Trophoblast cell (in vitro differentiated cells and primary cell): ENCODE data around the gene FGD3.
"Not testable (repeated sequence)": the region's sequence is repeated elsewhere in the genome, so short reads cannot be mapped to it uniquely, and the experiment has no call there.

Experiments used
- DNase-seq, 2 donors: peaks; one replicate each; pipeline ENCODE4 v3.0.0-alpha.2; 2016
- H2AFZ ChIP-seq: 2 replicates; pipeline ENCODE4 v1.6.1; 2013; ENCODE audit warnings: low read length, moderate library complexity, mild to moderate bottlenecking; ENCODE audit not compliant: insufficient read depth, poor library complexity
- H2AK5ac ChIP-seq: 2 replicates; pipeline ENCODE4 v1.6.1; 2013; ENCODE audit warnings: mild to moderate bottlenecking, low read length
- H2BK120ac ChIP-seq: 2 replicates; pipeline ENCODE4 v1.6.1; 2013; ENCODE audit warnings: low read length, mild to moderate bottlenecking, moderate library complexity; ENCODE audit not compliant: insufficient read depth, poor library complexity
- H2BK12ac ChIP-seq: 2 replicates; pipeline ENCODE4 v1.6.1; 2013; ENCODE audit warnings: mild to moderate bottlenecking, low read length, moderate library complexity
- H2BK5ac ChIP-seq: 2 replicates; pipeline ENCODE4 v1.6.1; 2013; ENCODE audit warnings: low read length, low read depth, moderate library complexity, mild to moderate bottlenecking; ENCODE audit not compliant: poor library complexity
- H3K14ac ChIP-seq: 2 replicates; pipeline ENCODE4 v1.6.1; 2013; ENCODE audit warnings: mild to moderate bottlenecking, low read length
- H3K18ac ChIP-seq: 2 replicates; pipeline ENCODE4 v1.6.1; 2013; ENCODE audit warnings: mild to moderate bottlenecking, low read length
- H3K23ac ChIP-seq: 2 replicates; pipeline ENCODE4 v1.6.1; 2013; ENCODE audit warnings: low read length
- H3K27ac ChIP-seq: 2 replicates; pipeline ENCODE4 v1.5.1; 2013; ENCODE audit warnings: low read depth, mild to moderate bottlenecking, inconsistent platforms, low read length, moderate library complexity
- H3K27me3 ChIP-seq: 2 replicates; pipeline ENCODE4 v1.6.1; 2013; ENCODE audit warnings: inconsistent platforms, mild to moderate bottlenecking, low read length, moderate library complexity; ENCODE audit not compliant: insufficient read depth
- H3K36me3 ChIP-seq, 2 experiments: 1 replicate in 1 of 2; 2 replicates in 1 of 2; pipeline ENCODE4 v1.6.1; 2013; ENCODE audit warnings: low read length in 2 of 2, mild to moderate bottlenecking in 2 of 2, moderate library complexity in 1 of 2; ENCODE audit not compliant: insufficient read depth in 2 of 2, control insufficient read depth in 1 of 2
- H3K4ac ChIP-seq: 2 replicates; pipeline ENCODE4 v1.6.1; 2013; ENCODE audit warnings: low read depth, mild to moderate bottlenecking, low read length, moderate library complexity
- H3K4me1 ChIP-seq, 2 experiments: 1 replicate in 1 of 2; 2 replicates in 1 of 2; pipeline ENCODE4 v1.6.1; 2013; ENCODE audit warnings: low read length in 2 of 2, mild to moderate bottlenecking in 2 of 2, moderate library complexity in 1 of 2; ENCODE audit not compliant: insufficient read depth in 2 of 2, control insufficient read depth in 1 of 2
- H3K4me2 ChIP-seq: 2 replicates; pipeline ENCODE4 v1.6.1; 2013; ENCODE audit warnings: inconsistent platforms, mild to moderate bottlenecking, low read length, moderate library complexity
- H3K4me3 ChIP-seq: 2 replicates; pipeline ENCODE4 v1.5.1; 2013; ENCODE audit warnings: mild to moderate bottlenecking, low read depth, low read length, inconsistent platforms
- H3K79me1 ChIP-seq: one replicate; pipeline ENCODE4 v1.6.1; 2013; ENCODE audit warnings: low read length
- H3K79me2 ChIP-seq: 2 replicates; pipeline ENCODE4 v1.6.1; 2013; ENCODE audit warnings: low read length, mild to moderate bottlenecking; ENCODE audit not compliant: control insufficient read depth, insufficient read depth, poor library complexity
- H3K9ac ChIP-seq: 2 replicates; pipeline ENCODE4 v1.6.1; 2013; ENCODE audit warnings: mild to moderate bottlenecking, low read length
- H3K9me3 ChIP-seq: 2 replicates; pipeline ENCODE4 v1.6.1; 2013; ENCODE audit warnings: low read depth, mild to moderate bottlenecking, control low read depth, inconsistent platforms, low read length; ENCODE audit not compliant: insufficient read depth
- H4K12ac ChIP-seq: 2 replicates; pipeline ENCODE4 v1.6.1; 2013; ENCODE audit warnings: low read depth, mild to moderate bottlenecking, low read length, moderate library complexity
- H4K8ac ChIP-seq: 2 replicates; pipeline ENCODE4 v1.6.1; 2013; ENCODE audit warnings: low read depth, mild to moderate bottlenecking, low read length, moderate library complexity
- H4K91ac ChIP-seq: one replicate; pipeline ENCODE4 v1.6.1; 2013; ENCODE audit warnings: low read depth, mild to moderate bottlenecking, low read length, moderate library complexity
- WGBS: extraction: QIAGEN DNeasy Blood & Tissue Kit; methylation state at CpG from one replicate; pipeline ENCODE4 v1.1.7; 2013; ENCODE audit warnings: missing lambda C conversion rate; ENCODE audit not compliant: insufficient read length, insufficient coverage; ENCODE audit errors: extremely low coverage; 5-methylcytosine and 5-hydroxymethylcytosine counted together

FGD3 gene

GRCh38 chr9:93011114-93011513 is 63.8 kb downstream of the FGD3 start:
- Histone ChIP-seq H3K4me1 (no peaks in the 10 kb centered on the region), H4K12ac (no peak overlapping the region), H3K79me1 (no peaks in the 10 kb centered on the region), H3K9me3 (peaks cover 2% of the 10 kb centered on the region), H3K4me3 (no peak overlapping the region), H2BK5ac (no peak overlapping the region), H3K4ac (no peak overlapping the region), H3K36me3 (no peaks in the 10 kb centered on the region), H3K23ac (no peak overlapping the region), H3K27me3 (no peaks in the 10 kb centered on the region), H3K27ac (no peak overlapping the region), H4K8ac (no peak overlapping the region), H2AFZ (no peak overlapping the region), H2BK12ac (no peak overlapping the region), H3K18ac (no peak overlapping the region), H2BK120ac (no peak overlapping the region), H3K4me2 (no peak overlapping the region), H4K91ac (no peak overlapping the region), H2AK5ac (no peak overlapping the region), H3K9ac (no peak overlapping the region), H3K14ac (no peak overlapping the region), H3K79me2 (no peaks in the 10 kb centered on the region)
- no peak for DNase-seq
- WGBS: no CpG with 5 or more reads among the region's 8 CpGs

- H3K4me1 ChIP-seq: no peaks in the 10 kb centered on the region
- no peak overlapping the region for H2AFZ ChIP-seq
- H3K27ac ChIP-seq: no peak overlapping the region
- no peak overlapping the region for H3K14ac ChIP-seq
- no peak for DNase-seq
- no peaks in the 10 kb centered on the region for H3K79me1 ChIP-seq
- H4K12ac ChIP-seq: no peak overlapping the region
- no peak overlapping the region for H3K4ac ChIP-seq
- no peak overlapping the region for H4K91ac ChIP-seq
- H3K4me3 ChIP-seq: no peak overlapping the region
- H3K9ac ChIP-seq: no peak overlapping the region
- no peak overlapping the region for H3K18ac ChIP-seq
- no peak overlapping the region for H2AK5ac ChIP-seq
- WGBS: no CpG with 5 or more reads among the region's 14 CpGs
- H3K23ac ChIP-seq: no peak overlapping the region
- H4K8ac ChIP-seq: no peak overlapping the region
- H3K79me2 ChIP-seq: no peaks in the 10 kb centered on the region
- no peaks in the 10 kb centered on the region for H3K9me3 ChIP-seq
- H2BK120ac ChIP-seq: no peak overlapping the region
- no peak overlapping the region for H3K4me2 ChIP-seq
- no peak overlapping the region for H2BK12ac ChIP-seq
- H3K27me3 ChIP-seq: no peaks in the 10 kb centered on the region
- H3K36me3 ChIP-seq: no peaks in the 10 kb centered on the region
- no peak overlapping the region for H2BK5ac ChIP-seq
Measured at GRCh38 chr9:93012963-93013855, 65.9 kb downstream of the FGD3 start.

GRCh38 chr9:93013856-93014582 is 66.7 kb downstream of the FGD3 start:
- no peaks in the 10 kb centered on the region for H3K9me3 ChIP-seq
- no peaks in the 10 kb centered on the region for H3K79me1 ChIP-seq
- WGBS: no CpG with 5 or more reads among the region's 13 CpGs
- no peak for DNase-seq
- no peak overlapping the region for H3K14ac ChIP-seq
- no peaks in the 10 kb centered on the region for H3K79me2 ChIP-seq
- H3K4me1 ChIP-seq: no peaks in the 10 kb centered on the region
- no peak overlapping the region for H3K4me3 ChIP-seq
- H2AK5ac ChIP-seq: no peak overlapping the region
- no peak overlapping the region for H3K23ac ChIP-seq
- no peak overlapping the region for H3K4me2 ChIP-seq
- H3K27ac ChIP-seq: no peak overlapping the region
- H4K8ac ChIP-seq: no peak overlapping the region
- no peak overlapping the region for H4K12ac ChIP-seq
- H3K36me3 ChIP-seq: no peaks in the 10 kb centered on the region
- H2BK12ac ChIP-seq: no peak overlapping the region
- H3K27me3 ChIP-seq: no peaks in the 10 kb centered on the region
- no peak overlapping the region for H2BK5ac ChIP-seq
- no peak overlapping the region for H3K9ac ChIP-seq
- H2AFZ ChIP-seq: no peak overlapping the region
- H3K18ac ChIP-seq: no peak overlapping the region
- H4K91ac ChIP-seq: no peak overlapping the region
- no peak overlapping the region for H2BK120ac ChIP-seq
- H3K4ac ChIP-seq: no peak overlapping the region

GRCh38 chr9:93015190-93015589 is 67.9 kb downstream of the FGD3 start:
- H2BK120ac ChIP-seq, H2BK5ac ChIP-seq, H2AFZ ChIP-seq, H3K9ac ChIP-seq, H3K4me3 ChIP-seq, H3K4me1 ChIP-seq, H3K18ac ChIP-seq, H3K9me3 ChIP-seq, H4K91ac ChIP-seq, H3K23ac ChIP-seq, H3K14ac ChIP-seq, H3K27ac ChIP-seq, H3K4me2 ChIP-seq, H2BK12ac ChIP-seq, H3K36me3 ChIP-seq, H3K27me3 ChIP-seq, H4K12ac ChIP-seq, H2AK5ac ChIP-seq, H3K79me1 ChIP-seq, DNase-seq, H4K8ac ChIP-seq, H3K79me2 ChIP-seq, H3K4ac ChIP-seq: not testable (repeated sequence)
- WGBS: no CpG with 5 or more reads among the region's 10 CpGs
